HepG2 (cell line): ENCODE results near the gene NUDT22. TPM values are rescaled to one million over a fixed set of nuclear protein-coding genes. Genes with fewer than 3 reads are reported as not detected.

Experiments used
- ATF7 ChIP-seq, 2 experiments: fragments of 450-650 bp in 1 of 2; sonication (generic) in 1 of 2; formaldehyde crosslinking in 1 of 2; IDR thresholded peaks; 2 replicates each; pipeline versions ENCODE4 v1.4.0 to v1.6.1; 2016 to 2020; ENCODE audit warnings: antibody characterized with exemption in 1 of 2, mild to moderate bottlenecking in 1 of 2, missing genetic modification reagents in 1 of 2
- CEBPG ChIP-seq: IDR thresholded peaks from 2 replicates; pipeline ENCODE4 v1.6.1; 2016
- CEBPZ ChIP-seq: IDR thresholded peaks from 2 replicates; pipeline ENCODE4 v1.6.1; 2012; ENCODE audit warnings: low read length, improper control_type of control experiment
- HMG20B ChIP-seq: conservative IDR thresholded peaks from 2 replicates; pipeline ENCODE4 v1.6.1; 2016; ENCODE audit warnings: missing genetic modification reagents, missing compliant biosample characterization
- HMGXB3 ChIP-seq: sonication (generic); formaldehyde crosslinking; IDR thresholded peaks from 2 replicates; pipeline ENCODE4 v1.4.0; 2020; ENCODE audit warnings: missing genetic modification reagents, borderline replicate concordance
- RNF2 ChIP-seq: fragments of 450-650 bp; conservative IDR thresholded peaks from 2 replicates; pipeline ENCODE4 v1.6.1; 2016; ENCODE audit warnings: low read depth
- SP2 ChIP-seq: sonication (generic); formaldehyde crosslinking; IDR thresholded peaks from 2 replicates; pipeline ENCODE4 v1.5.1; 2020; ENCODE audit warnings: mild to moderate bottlenecking, missing genetic modification reagents
- SRY ChIP-seq: sonication (generic); formaldehyde crosslinking; IDR thresholded peaks from 2 replicates; pipeline ENCODE4 v1.8.0; 2022; ENCODE audit warnings: mild to moderate bottlenecking, missing genetic modification reagents
- ZKSCAN1 ChIP-seq: fragments of 150-350 bp; IDR thresholded peaks from 2 replicates; pipeline ENCODE4 v1.6.1; 2014; ENCODE audit warnings: low read length
- ZNF124 ChIP-seq: sonication (generic); formaldehyde crosslinking; IDR thresholded peaks from 2 replicates; pipeline ENCODE4 v1.4.0; 2020; ENCODE audit warnings: missing genetic modification reagents
- ZNF256 ChIP-seq: sonication (generic); formaldehyde crosslinking; conservative IDR thresholded peaks from 2 replicates; pipeline ENCODE4 v1.4.0; 2020; ENCODE audit warnings: missing genetic modification reagents
- ZNF367 ChIP-seq: sonication (generic); formaldehyde crosslinking; IDR thresholded peaks from 2 replicates; pipeline ENCODE4 v1.4.0; 2020; ENCODE audit warnings: missing genetic modification reagents, borderline replicate concordance
- ZNF672 ChIP-seq: sonication (generic); formaldehyde crosslinking; IDR thresholded peaks from 2 replicates; pipeline ENCODE4 v1.8.1; 2022; ENCODE audit warnings: missing genetic modification reagents
- ZNF713 ChIP-seq: sonication (generic); formaldehyde crosslinking; IDR thresholded peaks from 2 replicates; pipeline ENCODE4 v1.4.0; 2020; ENCODE audit warnings: mild to moderate bottlenecking, missing genetic modification reagents
- ZNF747 ChIP-seq: sonication (generic); formaldehyde crosslinking; IDR thresholded peaks from 2 replicates; pipeline ENCODE4 v1.8.1; 2023; ENCODE audit warnings: missing genetic modification reagents, mild to moderate bottlenecking, borderline replicate concordance
- ZNF891 ChIP-seq: sonication (generic); formaldehyde crosslinking; IDR thresholded peaks from 2 replicates; pipeline ENCODE4 v1.5.0; 2020; ENCODE audit warnings: mild to moderate bottlenecking, missing genetic modification reagents
- polyA plus RNA-seq, 8 experiments: library from polyadenylated mRNA; depleted of rRNA in 3 of 8; stranded (reverse) in 7 of 8; unstranded in 1 of 8; fragments of >200 nt; fragmentation: Illumina TruSeq in 4 of 8; extraction: Trizol in 4 of 8; gene quantifications; 2 replicates each; pipeline versions ENCODE4 v1.2.1 to v1.2.3, GENCODE V29; 2011 to 2016; ENCODE audit warnings: low read depth in 4 of 8, missing spikeins in 1 of 8, mixed read lengths in 1 of 8; ENCODE audit not compliant: insufficient read depth in 1 of 8
- total RNA-seq, 5 experiments: library from RNA; depleted of rRNA; stranded (reverse); fragments of >200 nt; fragmentation: Illumina TruSeq; extraction: Trizol; gene quantifications; 2 replicates each; pipeline ENCODE4 v1.2.3, GENCODE V29; 2016; ENCODE audit warnings: low read depth in 1 of 5

The NUDT22 gene
- total and polyA plus RNA-seq, 2 of the 13 experiments (the other 11 are each of a cell fraction or from before 2014, with no cell fraction given) = 33.5 to 39.8 TPM

- TF ChIP-seq CEBPZ (no peak), ZNF891 (CRISPR knock-in tag) (peak; percentile 98), SRY (CRISPR knock-in tag) (peak; percentile 100), ZNF747 (CRISPR knock-in tag) (peak; percentile 95), ZNF713 (CRISPR knock-in tag) (0 out of 2 replicates have a peak, but pooled peaks have one; percentile 75), ZKSCAN1 (peak; percentile 36; the same call in 1 of the 2 replicates), ZNF672 (CRISPR knock-in tag) (no peak), SP2 (CRISPR knock-in tag) (no peak), CEBPG (no peak), HMGXB3 (peak; percentile 70), ZNF256 (0 out of 2 replicates have a peak, but pooled peaks have one; percentile 22), HMG20B (CRISPR knock-in tag) (0 out of 2 replicates have a peak, but pooled peaks have one; percentile 16), ATF7 (IDR thresholded peaks at IDR 0.05) (no peak), ATF7 (CRISPR knock-in tag; IDR thresholded peaks at IDR 0.05) (0 out of 2 replicates have a peak, but pooled peaks have one; percentile 29), ZNF124 (CRISPR knock-in tag) (peak; percentile 73), ZNF367 (CRISPR knock-in tag) (no peak), RNF2 (peak; percentile 98)
These were observed 40.8 kb upstream of the NUDT22 start (continued) for GRCh38 chr11:64185175-64185692.
